ENCODE measurements around the gene ADGB. TPM values are rescaled to one million over a fixed set of nuclear protein-coding genes. Genes with fewer than 3 reads are reported as not detected.

ADGB gene
- total and polyA plus RNA-seq, 4 donors = 1.4 to 9.7 (median 5.5) TPM

GRCh38 chr6:146574211-146574610 lies 24.6 kb upstream of the ADGB start:
- Histone ChIP-seq H3K27me3 (ENCODE audit: control insufficient read depth in 3 of 3, insufficient read depth in 3 of 3, low read length in 2 of 3) (no peaks in the 10 kb centered on the region), H3K4me1 (ENCODE audit: control insufficient read depth in 5 of 5, insufficient read depth in 5 of 5, low read length in 5 of 5) (no peaks in the 10 kb centered on the region), H3K9ac (ENCODE audit: insufficient read depth in 1 of 2, low read length in 2 of 2) (no peak overlapping the region), H3K27ac (ENCODE audit: low read depth in 1 of 2, low read length in 1 of 2) (no peak overlapping the region), H3K36me3 (ENCODE audit: control insufficient read depth in 4 of 4, insufficient read depth in 4 of 4, low read length in 4 of 4) (no peaks in the 10 kb centered on the region), H3K4me3 (no peak overlapping the region), H3K9me3 (ENCODE audit: control insufficient read depth in 4 of 4, insufficient read depth in 3 of 4, low read length in 3 of 4) (peaks cover 0 to 8% (median 4%) of the 10 kb centered on the region in 4 donors)
- no peak for ATAC-seq (ENCODE audit: insufficient read depth, low FRiP score)
- DNase-seq = no peak
- no peak for TF ChIP-seq CTCF (IDR thresholded peaks at IDR 0.05; ENCODE audit: control extremely low read depth, extremely low read depth)
- WGBS, 2 donors = 95% methylated on average over 1 of the region's 1 CpG

- DNase-seq = no peak
- Histone ChIP-seq H3K4me3 (no peak overlapping the region), H3K27ac (ENCODE audit: low read depth in 1 of 2, low read length in 1 of 2) (no peak overlapping the region), H3K9me3 (ENCODE audit: control insufficient read depth in 4 of 4, insufficient read depth in 3 of 4, low read length in 3 of 4) (peaks cover 0 to 4% (median 3%) of the 10 kb centered on the region in 4 donors), H3K9ac (ENCODE audit: insufficient read depth in 1 of 2, low read length in 2 of 2) (no peak overlapping the region), H3K4me1 (ENCODE audit: control insufficient read depth in 5 of 5, insufficient read depth in 5 of 5, low read length in 5 of 5) (peaks cover 0 to 2% (median 0%) of the 10 kb centered on the region in 5 donors), H3K36me3 (ENCODE audit: control insufficient read depth in 4 of 4, insufficient read depth in 4 of 4, low read length in 4 of 4) (no peaks in the 10 kb centered on the region), H3K27me3 (ENCODE audit: control insufficient read depth in 3 of 3, insufficient read depth in 3 of 3, low read length in 2 of 3) (no peaks in the 10 kb centered on the region)
- no peak for TF ChIP-seq CTCF (IDR thresholded peaks at IDR 0.05; ENCODE audit: control extremely low read depth, extremely low read depth)
- ATAC-seq (ENCODE audit: insufficient read depth, low FRiP score) = no peak
Measured at GRCh38 chr6:146578054-146578453, 20.7 kb upstream of the ADGB start.

GRCh38 chr6:146581968-146582367 lies 16.8 kb upstream of the ADGB start:
- Histone ChIP-seq H3K36me3 (ENCODE audit: control insufficient read depth in 4 of 4, insufficient read depth in 4 of 4, low read length in 4 of 4) (no peaks in the 10 kb centered on the region), H3K27ac (ENCODE audit: low read depth in 1 of 2, low read length in 1 of 2) (no peak overlapping the region), H3K4me3 (no peak overlapping the region), H3K27me3 (ENCODE audit: control insufficient read depth in 3 of 3, insufficient read depth in 3 of 3, low read length in 2 of 3) (no peaks in the 10 kb centered on the region), H3K9me3 (ENCODE audit: control insufficient read depth in 4 of 4, insufficient read depth in 3 of 4, low read length in 3 of 4) (peaks cover 0 to 2% (median 0%) of the 10 kb centered on the region in 4 donors), H3K9ac (ENCODE audit: insufficient read depth in 1 of 2, low read length in 2 of 2) (no peak overlapping the region), H3K4me1 (ENCODE audit: control insufficient read depth in 5 of 5, insufficient read depth in 5 of 5, low read length in 5 of 5) (peaks cover 0 to 2% (median 0%) of the 10 kb centered on the region in 5 donors)
- TF ChIP-seq CTCF (IDR thresholded peaks at IDR 0.05; ENCODE audit: control extremely low read depth, extremely low read depth) = no peak
- no peak for DNase-seq
- WGBS, 2 donors = 77 to 81% methylated on average over 1 of the region's 1 CpG
- ATAC-seq (ENCODE audit: insufficient read depth, low FRiP score) = no peak

GRCh38 chr6:146582857-146583256 lies 15.9 kb upstream of the ADGB start:
- Histone ChIP-seq H3K27me3 (ENCODE audit: control insufficient read depth in 3 of 3, insufficient read depth in 3 of 3, low read length in 2 of 3) (no peaks in the 10 kb centered on the region), H3K9me3 (ENCODE audit: control insufficient read depth in 4 of 4, insufficient read depth in 3 of 4, low read length in 3 of 4) (peaks cover 0 to 2% (median 0%) of the 10 kb centered on the region in 4 donors), H3K36me3 (ENCODE audit: control insufficient read depth in 4 of 4, insufficient read depth in 4 of 4, low read length in 4 of 4) (no peaks in the 10 kb centered on the region), H3K27ac (ENCODE audit: low read depth in 1 of 2, low read length in 1 of 2) (no peak overlapping the region), H3K4me1 (ENCODE audit: control insufficient read depth in 5 of 5, insufficient read depth in 5 of 5, low read length in 5 of 5) (peaks cover 0 to 2% (median 0%) of the 10 kb centered on the region in 5 donors), H3K9ac (ENCODE audit: insufficient read depth in 1 of 2, low read length in 2 of 2) (no peak overlapping the region), H3K4me3 (no peak overlapping the region)
- no peak for TF ChIP-seq CTCF (IDR thresholded peaks at IDR 0.05; ENCODE audit: control extremely low read depth, extremely low read depth)
- no peak for ATAC-seq (ENCODE audit: insufficient read depth, low FRiP score)
- 37 to 58% methylated on average over 5 of the region's 5 CpGs for WGBS, 2 donors
- peak; percentile 15 to 47 (median 27) for DNase-seq
